GM23338 (cell line): ENCODE measurements around the gene ZNF275. TPM values are rescaled to one million over a fixed set of nuclear protein-coding genes. Genes with fewer than 3 reads are reported as not detected.

Source experiments
- ATAC-seq: fragments of 200-7000 bp; cut with Tn5 transposase; 3 replicates; pipeline ENCODE4 v1.9.1; 2020
- DNase-seq: peaks from one replicate; pipeline ENCODE4 v3.0.0-alpha.2; 2015; ENCODE audit warnings: low spot score
- H2AFZ ChIP-seq: fragments of 200-600 bp; sonication (generic); 2 replicates; pipeline ENCODE4 v1.8.0; 2016; ENCODE audit warnings: antibody characterized with exemption, mild to moderate bottlenecking, moderate library complexity
- H3F3A ChIP-seq: fragments of 200-600 bp; sonication (generic); replicated peaks from 2 replicates; pipeline ENCODE4 v1.8.0; 2017; ENCODE audit warnings: antibody characterized with exemption, mixed run types, low read depth
- H3K27ac ChIP-seq: fragments of 200-600 bp; sonication (generic); 2 replicates; pipeline ENCODE4 v1.6.1; 2016; ENCODE audit warnings: low read depth
- H3K27me3 ChIP-seq: fragments of 200-600 bp; sonication (generic); 2 replicates; pipeline ENCODE4 v1.8.0; 2016; ENCODE audit warnings: mild to moderate bottlenecking, mixed run types, moderate library complexity; ENCODE audit not compliant: insufficient read depth
- H3K36me3 ChIP-seq: fragments of 200-600 bp; sonication (generic); 2 replicates; pipeline ENCODE4 v1.8.0; 2016; ENCODE audit warnings: mild to moderate bottlenecking; ENCODE audit not compliant: insufficient read depth
- H3K4me1 ChIP-seq: fragments of 200-600 bp; sonication (generic); 2 replicates; pipeline ENCODE4 v1.8.0; 2016; ENCODE audit warnings: mild to moderate bottlenecking, moderate library complexity; ENCODE audit not compliant: insufficient read depth
- H3K4me2 ChIP-seq: fragments of 200-600 bp; sonication (generic); 2 replicates; pipeline ENCODE4 v1.7.1; 2017; ENCODE audit warnings: mixed run types
- H3K4me3 ChIP-seq: fragments of 200-600 bp; sonication (generic); 2 replicates; pipeline ENCODE4 v1.6.1; 2016; ENCODE audit warnings: mixed run types
- H3K79me2 ChIP-seq: fragments of 200-600 bp; sonication (generic); replicated peaks from 2 replicates; pipeline ENCODE4 v1.8.0; 2017; ENCODE audit warnings: mild to moderate bottlenecking; ENCODE audit not compliant: insufficient read depth
- H3K9me2 ChIP-seq: fragments of 200-600 bp; sonication (generic); 2 replicates; pipeline ENCODE4 v1.8.0; 2017; ENCODE audit not compliant: insufficient read depth
- H4K20me1 ChIP-seq: fragments of 200-600 bp; sonication (generic); replicated peaks from 2 replicates; pipeline ENCODE4 v1.8.0; 2017; ENCODE audit warnings: mild to moderate bottlenecking; ENCODE audit not compliant: insufficient read depth
- H3K27ac Mint-ChIP-seq: 2 replicates; pipeline ENCODE4 v1.8.0; 2020; ENCODE audit warnings: inconsistent platforms, mild to moderate bottlenecking, moderate library complexity, mixed read lengths
- H3K27me3 Mint-ChIP-seq: 3 replicates; pipeline ENCODE4 v1.8.0; 2022; ENCODE audit warnings: low read depth, mild to moderate bottlenecking, moderate library complexity, mixed read lengths, inconsistent platforms; ENCODE audit not compliant: insufficient read depth, poor library complexity
- H3K36me3 Mint-ChIP-seq: 3 replicates; pipeline ENCODE4 v1.8.0; 2021; ENCODE audit warnings: low read depth, mild to moderate bottlenecking, inconsistent platforms, moderate library complexity, mixed read lengths
- H3K4me1 Mint-ChIP-seq: 3 replicates; pipeline ENCODE4 v1.8.0; 2020; ENCODE audit warnings: mild to moderate bottlenecking, inconsistent platforms, mixed read lengths
- H3K4me3 Mint-ChIP-seq: 3 replicates; pipeline ENCODE4 v1.8.0; 2021; ENCODE audit warnings: moderate library complexity, mild to moderate bottlenecking, inconsistent platforms, mixed read lengths
- H3K9me3 Mint-ChIP-seq: 3 replicates; pipeline ENCODE4 v1.8.0; 2020; ENCODE audit warnings: moderate library complexity, mild to moderate bottlenecking, inconsistent platforms, mixed read lengths
- CREB1 ChIP-seq: fragments of 250-450 bp; sonication (Bioruptor Pico); IDR thresholded peaks from 2 replicates; pipeline ENCODE4 v1.5.0; 2020; ENCODE audit warnings: low read depth, mild to moderate bottlenecking, moderate library complexity
- CTCF ChIP-seq, 2 experiments: fragments of 200-600 bp in 1 of 2; sonication (generic) in 1 of 2; conservative IDR thresholded peaks; 2 replicates each; pipeline versions ENCODE4 v1.5.1 to v1.6.1; 2016 to 2017; ENCODE audit warnings: antibody characterized with exemption in 2 of 2, low read depth in 2 of 2, mild to moderate bottlenecking in 2 of 2, moderate library complexity in 1 of 2
- ETS1 ChIP-seq: IDR thresholded peaks from 2 replicates; pipeline ENCODE4 v1.6.1; 2016; ENCODE audit warnings: antibody characterized with exemption
- EZH2phosphoT487 ChIP-seq: fragments of 200-600 bp; sonication (generic); IDR thresholded peaks from one replicate; pipeline ENCODE4 v1.8.1; 2018; ENCODE audit warnings: antibody characterized with exemption; ENCODE audit not compliant: unreplicated experiment
- JUNB ChIP-seq: IDR thresholded peaks from one replicate; pipeline ENCODE4 v1.6.1; 2016; ENCODE audit warnings: antibody characterized with exemption; ENCODE audit not compliant: unreplicated experiment
- NANOG ChIP-seq: IDR thresholded peaks from 2 replicates; pipeline ENCODE4 v1.6.1; 2016; ENCODE audit warnings: antibody characterized with exemption, borderline replicate concordance
- POLR2AphosphoS5 ChIP-seq: IDR thresholded peaks from 2 replicates; pipeline ENCODE4 v1.6.1; 2016; ENCODE audit warnings: antibody characterized with exemption, low read depth
- STAT1 ChIP-seq: IDR thresholded peaks from one replicate; pipeline ENCODE4 v1.6.1; 2016; ENCODE audit warnings: antibody characterized with exemption; ENCODE audit not compliant: unreplicated experiment
- ZNF114 ChIP-seq: fragments of 250-450 bp; sonication (Bioruptor Pico); IDR thresholded peaks from 2 replicates; pipeline ENCODE4 v1.5.0; 2020; ENCODE audit warnings: mild to moderate bottlenecking, moderate library complexity
- ZNF331 ChIP-seq: fragments of 250-450 bp; sonication (Bioruptor Pico); IDR thresholded peaks from 2 replicates; pipeline ENCODE4 v1.5.0; 2020; ENCODE audit warnings: low read depth, mild to moderate bottlenecking, moderate library complexity
- ZNF462 ChIP-seq: fragments of 250-450 bp; sonication (Bioruptor Pico); IDR thresholded peaks from 2 replicates; pipeline ENCODE4 v1.5.0; 2020; ENCODE audit warnings: mild to moderate bottlenecking, moderate library complexity
- polyA plus RNA-seq: library from polyadenylated mRNA; unstranded; fragments of >200 nt; fragmentation: Nextera tagmentation; extraction: Ambion mirVana; gene quantifications from 2 replicates; pipeline ENCODE4 v1.2.1, GENCODE V29; 2016
- total RNA-seq: library from RNA; depleted of rRNA; stranded (reverse); fragments of >200 nt; shearing (Covaris generic); gene quantifications from 2 replicates; pipeline ENCODE4 v1.2.3, GENCODE V29; 2014
- TF ChIP-seq, protein P1 (sequence below): IDR thresholded peaks from one replicate; pipeline ENCODE4 v1.6.1; 2018; ENCODE audit warnings: antibody characterized with exemption; ENCODE audit not compliant: unreplicated experiment

ZNF275 gene
- total and polyA plus RNA-seq, 2 experiments from 2014 or later: 3.2 to 12.3 TPM

DNA sequence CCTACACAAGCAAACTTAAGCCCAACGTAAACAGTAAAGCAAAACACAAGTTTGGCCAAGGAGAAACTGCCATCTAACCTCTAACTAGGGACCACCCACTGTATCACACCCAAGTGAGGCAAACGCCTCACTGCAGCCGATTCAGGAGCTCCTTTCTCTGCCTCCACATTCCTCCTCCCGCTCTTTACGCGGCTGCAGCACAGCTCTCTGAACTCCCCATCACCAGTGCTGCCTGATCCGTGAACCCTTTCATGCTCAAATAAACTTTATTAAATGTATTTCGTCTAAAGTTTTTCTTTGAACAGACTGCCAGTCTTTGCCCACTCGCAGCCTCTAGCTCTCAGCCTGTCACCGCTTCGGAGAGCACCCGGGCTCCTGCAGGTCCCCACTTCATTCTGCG is 60.7 kb downstream of the ZNF275 start:
- ATAC-seq: no peak
- Histone ChIP-seq H3K4me1 (no peaks in the 10 kb centered on the region), H3K27me3 (no peaks in the 10 kb centered on the region), H3K4me2 (no peak overlapping the region), H3K79me2 (no peaks in the 10 kb centered on the region), H3K4me3 (no peak overlapping the region), H3K27ac (no peak overlapping the region), H2AFZ (no peak overlapping the region), H3K9me2 (no peaks in the 10 kb centered on the region), H3F3A (no peaks in the 10 kb centered on the region), H4K20me1 (no peaks in the 10 kb centered on the region), H3K36me3 (no peaks in the 10 kb centered on the region)
- no peaks in the 10 kb centered on the region for H3K36me3 Mint-ChIP-seq
- no peaks in the 10 kb centered on the region for H3K27me3 Mint-ChIP-seq
- no peak for TF ChIP-seq EZH2phosphoT487
- no peak for TF ChIP-seq CTCF (conservative IDR thresholded peaks at IDR 0.05; ENCODE audit: low read depth in 2 of 2)
- no peak for TF ChIP-seq ZNF331
- TF ChIP-seq, protein P1, sequence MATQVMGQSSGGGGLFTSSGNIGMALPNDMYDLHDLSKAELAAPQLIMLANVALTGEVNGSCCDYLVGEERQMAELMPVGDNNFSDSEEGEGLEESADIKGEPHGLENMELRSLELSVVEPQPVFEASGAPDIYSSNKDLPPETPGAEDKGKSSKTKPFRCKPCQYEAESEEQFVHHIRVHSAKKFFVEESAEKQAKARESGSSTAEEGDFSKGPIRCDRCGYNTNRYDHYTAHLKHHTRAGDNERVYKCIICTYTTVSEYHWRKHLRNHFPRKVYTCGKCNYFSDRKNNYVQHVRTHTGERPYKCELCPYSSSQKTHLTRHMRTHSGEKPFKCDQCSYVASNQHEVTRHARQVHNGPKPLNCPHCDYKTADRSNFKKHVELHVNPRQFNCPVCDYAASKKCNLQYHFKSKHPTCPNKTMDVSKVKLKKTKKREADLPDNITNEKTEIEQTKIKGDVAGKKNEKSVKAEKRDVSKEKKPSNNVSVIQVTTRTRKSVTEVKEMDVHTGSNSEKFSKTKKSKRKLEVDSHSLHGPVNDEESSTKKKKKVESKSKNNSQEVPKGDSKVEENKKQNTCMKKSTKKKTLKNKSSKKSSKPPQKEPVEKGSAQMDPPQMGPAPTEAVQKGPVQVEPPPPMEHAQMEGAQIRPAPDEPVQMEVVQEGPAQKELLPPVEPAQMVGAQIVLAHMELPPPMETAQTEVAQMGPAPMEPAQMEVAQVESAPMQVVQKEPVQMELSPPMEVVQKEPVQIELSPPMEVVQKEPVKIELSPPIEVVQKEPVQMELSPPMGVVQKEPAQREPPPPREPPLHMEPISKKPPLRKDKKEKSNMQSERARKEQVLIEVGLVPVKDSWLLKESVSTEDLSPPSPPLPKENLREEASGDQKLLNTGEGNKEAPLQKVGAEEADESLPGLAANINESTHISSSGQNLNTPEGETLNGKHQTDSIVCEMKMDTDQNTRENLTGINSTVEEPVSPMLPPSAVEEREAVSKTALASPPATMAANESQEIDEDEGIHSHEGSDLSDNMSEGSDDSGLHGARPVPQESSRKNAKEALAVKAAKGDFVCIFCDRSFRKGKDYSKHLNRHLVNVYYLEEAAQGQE: no peak
- TF ChIP-seq ETS1: no peak
- TF ChIP-seq NANOG: no peak
- no peak for TF ChIP-seq POLR2AphosphoS5
- no peak for TF ChIP-seq ZNF114 (CRISPR knock-in tag)
- no peak for TF ChIP-seq ZNF462 (CRISPR knock-in tag)
- no peak for TF ChIP-seq STAT1
- no peak for TF ChIP-seq CREB1 (CRISPR knock-in tag)
- no peak for TF ChIP-seq JUNB
- DNase-seq: no peak
- H3K9me3 Mint-ChIP-seq: no peaks in the 10 kb centered on the region; the same call in 2 of the 3 replicates
- H3K4me1 Mint-ChIP-seq: peaks cover 7% of the 10 kb centered on the region; the same call in 2 of the 3 replicates
- no peak overlapping the region for H3K27ac Mint-ChIP-seq
- no peak overlapping the region for H3K4me3 Mint-ChIP-seq
